Tibial nerve (tissue), 3 donors: ENCODE results near the gene SEPTIN1.

ENCODE experiments used
- EP300 ChIP-seq, 2 donors: sonication (generic); formaldehyde crosslinking; IDR thresholded peaks; one replicate each; pipeline ENCODE4 v1.6.1; 2017; ENCODE audit warnings: antibody characterized with exemption in 2 of 2, mild to moderate bottlenecking in 1 of 2
- POLR2A ChIP-seq, 2 donors: fragments of 450-650 bp; IDR thresholded peaks; one replicate each; pipeline ENCODE4 v1.6.1; 2017; ENCODE audit warnings: antibody characterized with exemption in 2 of 2, mild to moderate bottlenecking in 2 of 2, moderate library complexity in 2 of 2

DNA sequence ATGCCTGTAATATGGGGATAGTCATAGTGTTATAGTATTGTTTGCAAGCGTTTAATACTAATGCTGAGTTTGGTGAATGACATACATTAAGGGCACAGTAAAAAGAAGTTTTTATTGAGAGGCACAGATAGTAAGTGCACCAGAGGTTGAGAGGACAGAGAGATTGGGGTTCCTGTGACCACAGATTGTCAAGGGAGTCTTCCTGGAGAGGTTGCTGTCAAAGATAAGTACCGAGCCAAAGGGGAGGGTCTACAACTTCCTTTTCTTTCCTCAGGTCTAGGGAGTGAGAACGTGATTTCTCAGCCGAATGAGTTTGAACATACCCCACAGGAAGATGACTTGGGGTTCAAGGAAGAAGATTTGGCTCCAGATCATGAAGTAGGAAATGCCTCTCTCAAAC is 14.7 kb upstream of the SEPTIN1 start:
- no peak for TF ChIP-seq EP300 (IDR thresholded peaks at IDR 0.05)
- TF ChIP-seq POLR2A (IDR thresholded peaks at IDR 0.05): no peak
